GOT3 (cell line): ENCODE measurements around the gene FA2H.
"Not testable (repeated sequence)": the region's sequence is repeated elsewhere in the genome, so short reads cannot be mapped to it uniquely, and the experiment has no call there.

Experiments
- DNase-seq: peaks from one replicate; lab custom pipeline; 2025; ENCODE audit warnings: mixed read lengths; lab: John Stamatoyannopoulos, UW

The FA2H gene, protein sequence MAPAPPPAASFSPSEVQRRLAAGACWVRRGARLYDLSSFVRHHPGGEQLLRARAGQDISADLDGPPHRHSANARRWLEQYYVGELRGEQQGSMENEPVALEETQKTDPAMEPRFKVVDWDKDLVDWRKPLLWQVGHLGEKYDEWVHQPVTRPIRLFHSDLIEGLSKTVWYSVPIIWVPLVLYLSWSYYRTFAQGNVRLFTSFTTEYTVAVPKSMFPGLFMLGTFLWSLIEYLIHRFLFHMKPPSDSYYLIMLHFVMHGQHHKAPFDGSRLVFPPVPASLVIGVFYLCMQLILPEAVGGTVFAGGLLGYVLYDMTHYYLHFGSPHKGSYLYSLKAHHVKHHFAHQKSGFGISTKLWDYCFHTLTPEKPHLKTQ

DNA sequence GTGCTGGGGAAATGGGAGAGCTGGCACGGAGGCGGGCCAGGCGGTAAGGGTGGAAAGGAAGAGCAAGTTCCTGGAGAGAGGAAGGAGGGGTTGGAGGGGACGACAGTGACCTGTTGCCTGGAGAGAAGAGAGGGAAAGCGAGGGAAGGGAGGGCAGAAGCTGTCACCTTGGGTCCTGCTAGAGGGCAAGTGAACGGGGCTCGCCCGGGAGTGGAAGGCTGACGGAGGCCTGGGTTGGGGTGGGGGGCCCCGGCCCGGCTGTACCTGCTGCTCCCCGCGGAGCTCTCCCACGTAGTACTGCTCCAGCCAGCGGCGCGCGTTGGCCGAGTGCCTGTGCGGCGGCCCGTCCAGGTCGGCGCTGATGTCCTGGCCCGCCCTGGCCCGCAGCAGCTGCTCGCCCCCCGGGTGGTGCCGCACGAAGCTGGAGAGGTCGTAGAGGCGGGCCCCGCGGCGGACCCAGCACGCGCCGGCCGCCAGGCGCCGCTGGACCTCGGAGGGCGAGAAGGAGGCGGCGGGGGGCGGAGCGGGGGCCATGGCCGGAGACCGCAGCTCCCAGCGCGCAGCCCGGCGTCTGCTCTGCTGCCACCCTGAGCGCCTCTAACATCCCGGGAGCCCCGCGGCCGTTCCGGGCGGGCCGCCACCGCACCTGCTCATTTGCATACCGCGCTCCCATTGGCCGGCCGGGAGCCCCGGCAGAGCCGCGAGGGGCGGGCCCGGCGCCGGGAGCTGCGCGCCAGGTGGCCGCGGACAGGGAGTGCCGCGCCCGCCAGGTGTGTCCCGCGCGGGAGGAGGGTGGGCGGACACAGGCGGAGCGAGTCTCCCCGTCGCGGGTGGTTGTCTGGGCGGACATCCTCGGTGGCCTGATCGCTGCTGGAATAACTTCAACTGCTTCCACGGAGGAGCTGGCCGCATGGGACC, at the start of gene FA2H:
TSS of gene FA2H (minus strand) at position 598 of the 917 bp plus-strand sequence. CDS start at position 533, 65 bp downstream.
- no peak for DNase-seq

DNA sequence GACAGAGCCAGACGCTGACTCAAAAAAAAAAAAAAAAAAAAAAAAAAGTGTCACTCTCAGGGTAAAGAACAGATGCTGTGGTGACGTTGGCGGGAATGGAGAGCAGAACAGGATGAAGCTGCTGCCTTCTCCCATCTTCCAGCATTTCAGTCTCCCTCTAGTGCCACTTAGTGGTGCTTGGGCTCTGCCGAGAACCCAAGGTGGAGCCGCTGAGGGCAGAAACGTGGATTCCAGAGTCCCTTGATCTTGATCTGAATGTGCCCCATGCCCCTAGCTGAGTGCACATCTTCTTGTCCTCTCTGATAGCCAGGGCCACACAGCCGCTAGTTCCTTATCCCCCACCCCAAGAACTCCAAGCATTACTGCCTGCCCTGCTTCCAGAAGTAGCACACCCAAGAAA, 43.2 kb upstream of the FA2H start:
- no peak for DNase-seq

DNA sequence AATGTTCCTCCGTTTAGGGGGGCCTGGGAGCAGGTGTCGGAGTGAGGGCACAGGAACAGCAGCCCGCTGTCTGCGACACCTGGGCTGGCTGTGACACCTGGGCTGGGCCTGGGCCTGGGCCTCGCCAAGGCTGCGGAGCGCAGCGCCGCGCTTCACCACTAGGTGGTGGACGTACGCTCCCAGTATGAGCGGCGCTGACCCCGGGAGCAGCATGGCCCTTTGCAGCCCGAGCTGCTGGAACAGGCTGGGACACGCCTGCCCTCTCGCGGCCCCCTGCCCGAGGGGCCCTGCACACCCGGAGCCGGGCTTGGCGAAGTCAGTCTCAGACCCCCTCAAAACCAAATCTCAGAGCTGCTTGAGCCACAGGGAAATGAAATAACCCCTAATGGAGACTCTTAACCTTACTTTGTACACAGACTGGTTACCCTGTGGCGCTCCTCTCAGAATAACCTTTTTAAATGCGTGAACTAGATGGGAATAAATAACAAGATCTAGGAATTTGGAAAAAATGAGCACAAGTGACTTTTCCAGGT, 38.6 kb upstream of the FA2H start:
- DNase-seq = peak; percentile 7

DNA sequence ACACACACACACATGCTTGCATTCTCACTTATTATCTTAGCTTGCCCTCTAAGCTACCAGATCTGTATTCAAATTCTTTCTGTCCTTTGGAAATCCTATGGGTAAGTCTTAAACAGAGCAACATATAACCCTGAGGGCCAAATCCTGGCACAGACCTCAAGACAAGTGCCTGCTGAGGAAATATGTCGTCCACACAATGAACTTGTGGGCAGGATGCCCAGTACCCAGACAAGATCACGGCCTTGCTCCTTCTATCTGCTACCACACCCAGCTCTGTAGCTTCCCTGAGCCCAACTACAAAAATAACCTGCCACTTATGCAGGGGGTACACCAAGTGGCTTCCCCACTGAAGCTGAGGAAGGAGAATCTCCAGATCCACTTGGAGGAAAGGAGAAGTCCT, 37.3 kb upstream of the FA2H start:
- DNase-seq = no peak

DNA sequence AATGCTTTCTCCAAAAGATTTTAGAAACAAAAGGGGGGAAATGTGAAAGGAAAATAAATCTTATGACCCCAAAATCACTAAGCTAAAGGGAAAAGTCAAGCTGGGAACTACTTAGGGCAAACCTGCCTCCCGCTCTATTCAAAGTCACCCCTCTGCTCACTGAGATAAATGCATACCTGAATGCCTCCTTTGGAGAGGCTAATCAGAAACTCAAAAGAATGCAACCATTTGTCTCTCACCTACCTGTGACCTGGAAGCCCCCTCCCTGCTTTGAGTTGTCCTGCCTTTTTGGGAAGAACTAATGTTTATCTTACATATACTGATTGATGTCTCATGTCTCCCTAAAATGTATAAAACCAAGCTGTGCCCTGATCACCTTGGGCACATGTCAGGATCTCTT, 36.6 kb upstream of the FA2H start:
- not testable (repeated sequence) for DNase-seq

DNA sequence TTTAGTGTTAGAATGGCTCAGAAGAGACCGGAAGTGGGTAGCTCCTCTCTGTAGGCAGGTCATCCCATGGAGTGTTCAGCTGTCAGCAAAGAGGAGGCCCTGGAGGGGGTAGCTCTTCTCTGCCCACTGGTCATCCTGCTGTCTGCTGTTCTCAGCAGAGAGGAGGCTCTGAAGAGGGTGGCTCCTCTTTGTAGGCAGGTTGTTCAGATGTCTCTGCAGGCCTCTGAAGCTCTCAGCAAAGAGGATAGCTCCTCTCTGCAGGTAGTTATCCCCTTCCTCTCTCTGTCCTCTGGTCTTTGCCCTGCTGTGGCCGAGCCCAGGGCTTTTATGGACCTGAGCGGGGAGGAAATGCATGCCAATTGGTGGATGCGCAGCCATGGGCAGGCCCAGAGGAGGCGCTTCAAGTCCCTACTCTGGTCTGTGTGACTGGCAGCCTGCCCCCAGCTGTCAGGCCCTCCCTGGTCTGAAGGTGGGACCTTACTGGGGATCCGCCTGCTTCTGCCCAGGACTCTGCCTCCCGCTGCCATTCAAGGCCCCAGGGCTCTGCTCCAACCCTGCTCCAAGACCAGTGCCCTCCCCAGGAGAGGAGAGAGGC, 32.5 kb upstream of the FA2H start:
- DNase-seq = no peak

DNA sequence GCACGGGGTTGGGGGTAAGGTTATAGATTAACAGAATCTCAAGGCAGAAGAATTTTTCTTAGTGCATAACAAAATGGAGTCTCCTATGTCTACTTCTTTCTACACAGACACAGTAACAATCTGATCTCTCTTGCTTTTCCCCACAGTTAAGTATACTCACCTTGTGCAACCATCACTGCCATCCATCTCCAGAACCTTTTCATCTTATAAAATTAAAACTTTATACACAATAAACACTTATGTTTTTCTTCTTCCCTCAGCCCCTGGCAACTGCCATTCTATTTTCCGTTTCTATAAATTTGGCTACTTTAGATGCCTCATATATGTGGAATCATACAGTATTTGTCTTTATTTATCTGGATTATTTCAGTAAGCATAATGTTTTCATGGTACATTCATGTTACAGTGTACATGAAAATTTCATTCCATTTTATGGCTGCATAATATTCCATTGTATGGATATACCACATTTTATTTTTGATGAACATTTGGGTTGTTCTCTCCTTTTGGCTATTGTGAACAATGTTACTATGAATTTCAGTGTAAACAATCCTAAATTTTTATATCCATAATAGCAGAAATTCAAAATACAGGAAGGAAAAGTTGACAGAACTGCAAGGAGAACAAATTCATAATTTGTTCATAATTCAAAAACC, 25.7 kb upstream of the FA2H start:
- DNase-seq = no peak

DNA sequence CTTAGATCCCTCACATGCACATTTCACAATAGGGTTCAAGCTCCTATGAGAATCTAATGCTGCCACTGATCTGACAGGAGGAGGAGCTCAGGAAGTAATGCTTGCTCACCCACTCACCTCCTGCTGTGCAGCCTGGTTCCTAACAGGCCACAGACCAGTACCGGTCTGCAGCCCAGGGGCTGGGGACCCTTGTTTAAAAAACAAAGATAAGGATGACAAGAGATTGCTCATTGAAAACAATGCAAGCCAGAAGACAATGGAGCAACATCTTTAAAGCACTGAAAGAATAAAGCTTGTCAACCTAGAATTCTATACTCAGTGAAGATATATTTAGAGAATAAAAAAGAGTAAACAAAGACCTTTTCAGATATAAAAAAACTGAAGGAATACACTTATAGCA, 22.8 kb upstream of the FA2H start:
- DNase-seq = no peak

DNA sequence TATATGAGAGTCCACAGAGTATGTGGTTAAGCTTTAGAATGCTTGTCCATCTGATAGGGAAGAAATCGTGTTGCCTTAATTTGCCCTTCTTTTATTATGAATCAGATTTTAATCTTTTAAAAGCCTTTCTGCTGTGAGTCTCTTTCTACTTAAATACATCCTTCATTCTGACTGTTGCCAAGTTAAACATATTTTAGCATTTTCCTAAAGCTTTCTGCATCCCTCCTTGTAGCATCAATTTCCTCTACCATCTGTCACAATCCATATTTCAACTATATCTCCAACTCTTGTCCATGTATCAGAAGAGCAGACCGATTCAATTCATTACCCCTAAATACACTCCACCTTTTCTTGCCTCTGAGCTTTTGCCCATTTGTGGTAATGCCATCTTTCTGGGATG, 20.5 kb upstream of the FA2H start:
- DNase-seq = no peak

DNA sequence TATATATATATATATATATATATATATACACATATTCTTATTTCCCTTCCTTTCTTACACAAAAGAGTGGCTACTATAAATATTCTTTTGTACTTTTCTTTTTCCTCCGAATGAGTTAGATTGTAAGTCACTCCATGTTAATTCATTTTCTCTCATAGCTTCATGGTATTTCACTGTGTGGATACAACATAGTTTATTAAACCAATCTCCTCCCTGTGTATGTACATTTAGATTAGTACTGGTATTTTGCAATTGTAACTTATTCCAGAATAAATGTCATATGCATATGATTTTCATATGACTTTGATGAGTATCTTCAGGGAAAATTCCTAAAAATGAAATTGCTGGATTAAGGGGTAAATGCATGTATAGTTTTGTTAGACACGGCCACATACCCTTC, 20.0 kb upstream of the FA2H start:
- no peak for DNase-seq

DNA sequence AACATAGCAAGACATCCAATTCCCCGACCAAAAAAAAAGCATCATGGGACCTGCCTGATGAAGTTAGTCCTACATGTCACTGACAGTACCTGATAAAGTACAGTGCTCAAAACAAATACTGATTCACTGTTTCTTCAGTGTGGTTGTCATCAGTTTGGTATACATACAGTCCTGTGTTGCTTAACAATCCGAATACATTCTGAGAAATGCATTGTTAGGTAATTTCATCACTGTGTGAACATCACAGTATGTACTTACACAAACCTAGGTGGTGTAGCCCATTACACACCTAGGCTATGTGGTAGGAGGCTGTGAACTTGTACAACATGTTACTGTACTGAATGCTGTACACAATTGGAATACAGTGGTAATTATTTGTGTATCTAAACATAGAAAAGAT, 19.0 kb upstream of the FA2H start:
- DNase-seq = no peak

DNA sequence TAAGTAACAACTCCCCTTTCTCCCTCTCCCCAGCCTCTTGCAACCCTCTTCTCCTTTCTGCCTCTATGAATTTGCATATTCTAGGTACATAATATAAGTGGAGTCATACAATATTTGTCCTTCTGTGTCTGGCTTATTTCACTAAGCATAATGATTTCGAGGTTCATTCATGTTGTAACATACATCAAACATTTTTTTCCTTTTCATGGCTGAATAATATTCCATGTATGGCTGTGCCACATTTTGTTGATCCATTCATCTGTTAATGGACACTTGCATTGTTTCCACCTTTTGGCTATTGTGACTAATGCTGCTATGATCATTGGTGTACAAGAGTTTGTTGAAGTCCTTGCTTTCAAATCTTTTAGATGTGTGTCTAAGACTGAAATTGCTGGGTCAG, 17.6 kb upstream of the FA2H start:
- DNase-seq = no peak

DNA sequence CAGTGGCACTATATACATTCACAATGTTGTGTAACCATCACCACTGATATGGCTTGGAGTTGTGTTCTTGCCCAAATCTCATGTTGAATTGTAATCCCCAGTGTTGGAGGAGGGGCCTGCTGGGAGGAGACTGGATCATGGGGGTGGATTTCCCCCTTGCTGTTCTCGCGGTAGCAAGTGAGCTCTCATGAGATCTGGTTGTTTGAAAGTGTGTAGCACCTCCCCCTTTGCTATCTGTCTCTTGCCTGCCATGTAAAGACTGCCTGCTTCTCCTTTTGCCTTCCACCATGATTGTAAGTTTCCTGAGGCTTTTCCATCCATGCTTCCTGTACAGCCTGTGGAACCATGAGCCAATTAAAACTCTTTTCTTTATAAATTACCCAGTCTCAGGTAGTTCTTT, 17.1 kb upstream of the FA2H start:
- DNase-seq = not testable (repeated sequence)

DNA sequence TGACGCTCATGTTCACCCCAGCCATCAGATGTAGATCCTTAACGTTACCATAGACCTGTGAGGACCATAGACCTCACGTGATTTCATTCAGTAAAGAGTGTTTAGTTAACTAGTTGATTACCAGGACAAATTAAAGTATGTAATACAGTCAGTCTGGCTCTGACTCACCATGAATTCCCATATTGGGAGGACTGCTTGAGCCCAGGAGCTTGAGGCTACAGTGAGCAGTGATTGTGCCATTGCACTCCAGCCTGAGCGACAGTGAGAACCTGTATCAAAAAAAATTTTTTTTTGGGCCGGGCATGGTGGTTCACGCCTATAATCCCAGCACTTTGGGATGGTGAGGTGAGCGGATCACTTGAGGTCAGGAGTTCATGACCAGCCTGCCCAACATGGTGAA, 13.5 kb upstream of the FA2H start:
- no peak for DNase-seq

DNA sequence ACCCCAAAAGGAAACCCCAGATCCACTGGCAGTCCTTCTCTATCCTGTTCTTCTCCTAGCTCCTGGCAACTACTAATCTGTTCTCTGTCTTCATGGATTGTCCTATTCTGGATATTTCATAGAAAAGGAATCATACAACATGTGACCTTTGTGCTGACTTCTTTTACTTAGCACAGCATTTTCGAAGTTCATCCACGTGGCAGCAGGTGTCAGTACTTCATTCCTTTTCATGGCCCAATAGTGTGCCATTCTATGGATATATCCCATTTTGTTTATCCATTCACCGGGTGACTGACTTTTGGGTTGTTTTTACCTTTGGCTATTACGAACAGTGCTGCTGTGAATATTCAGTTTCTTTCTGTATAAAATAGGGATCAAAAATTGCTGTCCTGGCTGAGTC, 10.4 kb upstream of the FA2H start:
- no peak for DNase-seq

DNA sequence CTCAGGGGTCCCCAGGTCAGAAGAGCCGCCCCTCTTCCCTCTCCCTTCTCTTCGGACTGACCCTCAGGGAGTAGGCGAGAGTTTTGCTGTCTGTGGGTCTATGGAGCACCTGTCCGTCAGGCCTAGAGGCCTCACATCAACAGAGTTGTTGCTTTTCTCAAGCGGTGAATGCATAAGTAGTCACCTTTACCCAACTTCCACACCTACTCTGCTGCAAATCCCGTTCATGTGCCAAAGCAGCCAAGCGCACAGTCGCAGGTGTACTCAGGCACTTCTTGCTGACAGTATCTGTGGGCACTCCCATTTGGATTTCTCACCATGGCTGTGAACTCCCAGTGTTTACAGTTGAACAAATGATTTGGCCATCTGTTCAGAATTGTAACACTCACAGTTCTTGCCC, 4.0 kb upstream of the FA2H start:
- no peak for DNase-seq

DNA sequence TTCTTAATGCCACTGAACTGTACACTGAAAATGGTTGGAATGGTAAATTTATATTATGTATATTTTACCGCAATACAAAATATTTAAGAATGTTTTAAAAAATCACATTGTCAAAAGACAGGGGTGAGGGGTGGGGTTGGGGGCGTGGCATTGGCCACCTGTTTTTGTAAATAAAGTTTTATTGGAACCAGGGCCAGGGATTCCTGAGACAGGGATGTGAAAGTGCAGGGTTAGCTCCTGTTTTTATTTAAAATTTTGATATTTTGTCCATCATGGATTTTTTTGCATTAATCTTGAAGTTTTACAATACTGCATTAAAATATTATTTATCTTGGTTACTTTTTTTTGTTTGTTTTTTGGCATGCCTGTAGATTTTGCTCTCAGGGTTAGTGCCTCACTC, 2.3 kb upstream of the FA2H start:
- no peak for DNase-seq

DNA sequence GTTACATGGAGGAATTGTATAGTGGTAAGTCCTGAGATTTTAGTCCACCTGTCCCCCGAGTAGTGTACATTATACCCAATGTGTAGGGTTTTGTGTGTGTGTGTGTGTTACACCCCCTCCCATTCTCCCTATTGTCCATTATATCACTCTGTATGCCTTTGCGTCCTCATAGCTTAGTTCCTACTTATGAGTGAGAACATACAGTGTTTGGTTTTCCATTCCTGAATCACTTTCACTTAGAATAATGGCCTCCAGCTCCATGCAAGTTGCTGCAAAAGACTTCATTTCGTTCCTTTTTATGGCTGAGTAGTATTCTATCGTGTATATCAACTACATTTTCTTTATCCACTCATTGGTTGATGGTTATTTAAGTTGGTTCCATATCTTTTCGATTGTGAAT, 635 bp upstream of the FA2H start:
- no peak for DNase-seq

DNA sequence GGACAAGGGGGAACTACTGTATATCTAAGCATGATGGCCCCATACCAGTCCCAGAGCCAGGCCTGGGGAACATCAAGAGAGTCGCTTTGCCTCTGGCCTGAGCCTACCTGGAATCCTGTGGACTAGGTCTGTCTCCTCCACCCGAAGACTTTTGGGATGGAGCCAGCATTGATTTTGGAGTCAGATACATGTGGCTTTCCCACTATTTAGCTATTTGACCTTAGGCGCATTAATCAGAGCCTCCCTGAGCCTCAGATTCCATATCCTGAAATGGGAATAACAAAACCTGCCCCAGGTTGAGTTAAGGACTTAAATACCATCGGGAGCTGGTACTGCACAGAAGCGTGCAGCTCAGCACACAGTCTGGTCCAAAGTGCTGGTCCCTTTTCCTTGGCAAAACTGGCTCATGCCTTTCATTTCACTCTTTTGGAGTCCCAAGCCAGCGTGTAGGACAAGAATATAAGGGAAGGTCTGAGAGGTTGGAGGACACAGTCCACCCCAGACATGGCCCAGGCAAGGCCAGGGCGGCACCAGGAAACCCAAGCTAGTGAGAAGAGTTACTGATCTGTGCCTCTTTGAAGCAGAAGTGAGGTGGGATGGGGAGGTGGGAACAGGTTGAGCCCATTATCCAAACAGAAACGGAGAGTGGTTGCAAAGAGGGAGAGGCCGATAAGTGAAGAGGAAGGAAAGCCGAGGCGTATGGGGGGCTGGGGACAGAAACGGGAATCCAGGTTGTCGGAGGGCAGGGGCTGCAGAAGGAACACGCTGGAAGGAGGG, 986 bp downstream of the FA2H start:
- DNase-seq = no peak

DNA sequence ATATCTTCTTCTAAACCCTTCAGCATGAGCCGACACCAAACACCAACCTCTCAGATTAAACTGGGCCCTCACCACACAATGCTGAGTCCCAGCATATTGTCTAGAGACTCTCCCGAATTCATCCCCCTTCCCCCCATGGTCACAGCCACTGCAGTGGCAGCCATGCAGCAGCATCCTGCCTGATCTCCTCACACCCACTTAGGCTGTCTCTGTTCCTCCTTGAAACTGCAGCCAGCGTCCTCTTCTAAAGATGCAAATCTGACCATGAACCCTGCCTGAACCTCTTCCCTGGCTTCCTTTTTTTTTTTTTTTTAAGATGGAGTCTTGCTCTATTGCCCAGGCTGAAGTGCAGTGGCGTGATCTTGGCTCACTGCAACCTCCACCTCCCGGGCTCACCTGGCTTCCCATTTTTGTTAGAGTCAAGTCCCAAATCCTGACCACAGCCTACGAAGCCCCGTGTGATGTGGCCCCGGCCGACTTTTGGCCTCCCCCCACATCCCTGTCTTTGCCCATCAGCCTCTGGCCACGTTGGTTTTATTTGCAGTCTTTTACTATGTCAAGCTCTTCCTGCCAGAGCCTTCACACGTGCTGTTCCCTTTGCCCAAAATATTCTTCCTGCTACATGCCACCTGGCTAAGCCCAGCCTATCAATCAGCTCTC, 2.8 kb downstream of the FA2H start:
- no peak for DNase-seq
